GM12873 (cell line): ENCODE data around the gene TRIM2.

ENCODE experiments used
- TF ChIP-seq, protein P1 (sequence below): IDR thresholded peaks from 2 replicates; pipeline ENCODE4 v1.5.1; 2012; ENCODE audit warnings: low read depth, mild to moderate bottlenecking, moderate library complexity, low read length, control low read depth; ENCODE audit not compliant: insufficient read depth; ENCODE audit errors: missing control alignments

Gene TRIM2

DNA sequence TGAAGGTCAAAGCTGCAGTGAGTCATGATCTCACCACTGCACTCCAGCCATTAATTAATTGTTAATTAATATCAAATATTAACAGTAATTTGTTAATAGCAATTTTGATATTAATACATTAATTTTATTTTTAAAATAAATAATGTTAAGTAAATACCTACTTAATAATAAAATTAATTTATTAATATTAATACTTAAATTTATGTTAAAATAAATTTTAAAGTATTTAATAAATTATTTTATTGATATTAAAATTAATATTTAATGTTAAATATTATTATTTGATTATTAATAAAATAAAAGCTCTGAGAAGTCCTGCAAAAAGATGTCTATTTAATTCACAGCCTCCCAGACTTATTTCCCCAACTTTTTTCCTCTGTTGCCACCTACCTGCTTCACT, 25.1 kb upstream of the TRIM2 start:
- TF ChIP-seq, protein P1, sequence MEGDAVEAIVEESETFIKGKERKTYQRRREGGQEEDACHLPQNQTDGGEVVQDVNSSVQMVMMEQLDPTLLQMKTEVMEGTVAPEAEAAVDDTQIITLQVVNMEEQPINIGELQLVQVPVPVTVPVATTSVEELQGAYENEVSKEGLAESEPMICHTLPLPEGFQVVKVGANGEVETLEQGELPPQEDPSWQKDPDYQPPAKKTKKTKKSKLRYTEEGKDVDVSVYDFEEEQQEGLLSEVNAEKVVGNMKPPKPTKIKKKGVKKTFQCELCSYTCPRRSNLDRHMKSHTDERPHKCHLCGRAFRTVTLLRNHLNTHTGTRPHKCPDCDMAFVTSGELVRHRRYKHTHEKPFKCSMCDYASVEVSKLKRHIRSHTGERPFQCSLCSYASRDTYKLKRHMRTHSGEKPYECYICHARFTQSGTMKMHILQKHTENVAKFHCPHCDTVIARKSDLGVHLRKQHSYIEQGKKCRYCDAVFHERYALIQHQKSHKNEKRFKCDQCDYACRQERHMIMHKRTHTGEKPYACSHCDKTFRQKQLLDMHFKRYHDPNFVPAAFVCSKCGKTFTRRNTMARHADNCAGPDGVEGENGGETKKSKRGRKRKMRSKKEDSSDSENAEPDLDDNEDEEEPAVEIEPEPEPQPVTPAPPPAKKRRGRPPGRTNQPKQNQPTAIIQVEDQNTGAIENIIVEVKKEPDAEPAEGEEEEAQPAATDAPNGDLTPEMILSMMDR: no peak

DNA sequence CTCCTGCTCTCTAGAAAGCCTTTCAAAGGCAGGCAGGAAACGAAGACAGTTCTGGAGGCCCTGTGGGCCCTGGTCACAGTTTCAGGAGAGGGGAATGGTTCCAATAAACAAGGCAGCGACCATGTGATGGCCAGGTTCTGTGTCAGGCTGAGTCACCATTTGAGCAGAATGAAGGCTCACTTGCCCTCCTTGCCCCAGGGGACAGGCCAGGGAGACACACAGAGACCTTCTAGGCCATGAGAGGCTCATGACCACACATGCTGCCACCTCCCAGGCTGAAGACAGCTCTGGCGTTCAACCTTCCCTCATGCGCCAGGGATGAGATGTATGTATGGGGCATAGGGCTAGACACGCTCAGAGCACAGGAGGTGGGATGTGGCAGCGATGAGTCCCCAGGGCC, 22.9 kb upstream of the TRIM2 start:
- TF ChIP-seq, protein P1: no peak

DNA sequence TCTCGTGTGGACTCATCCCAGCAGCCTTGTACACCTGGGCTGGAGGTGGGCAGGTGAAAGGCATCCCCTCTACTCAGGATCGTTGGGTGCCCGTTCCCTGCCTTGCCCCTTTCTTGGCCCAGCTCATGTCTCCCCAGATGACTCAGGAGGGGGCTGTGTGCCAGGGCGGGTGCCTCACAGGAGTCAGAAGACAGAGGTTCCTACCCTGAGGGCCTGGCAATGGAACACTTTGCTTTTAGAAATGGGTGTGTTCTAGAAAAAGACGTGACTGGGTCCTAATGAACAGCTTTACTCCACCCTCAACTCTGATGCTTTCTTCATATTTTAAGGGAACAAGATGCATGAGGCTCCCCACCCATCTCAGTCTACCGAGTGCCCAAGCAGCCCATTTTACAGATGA, 22.5 kb upstream of the TRIM2 start:
- TF ChIP-seq, protein P1: no peak

DNA sequence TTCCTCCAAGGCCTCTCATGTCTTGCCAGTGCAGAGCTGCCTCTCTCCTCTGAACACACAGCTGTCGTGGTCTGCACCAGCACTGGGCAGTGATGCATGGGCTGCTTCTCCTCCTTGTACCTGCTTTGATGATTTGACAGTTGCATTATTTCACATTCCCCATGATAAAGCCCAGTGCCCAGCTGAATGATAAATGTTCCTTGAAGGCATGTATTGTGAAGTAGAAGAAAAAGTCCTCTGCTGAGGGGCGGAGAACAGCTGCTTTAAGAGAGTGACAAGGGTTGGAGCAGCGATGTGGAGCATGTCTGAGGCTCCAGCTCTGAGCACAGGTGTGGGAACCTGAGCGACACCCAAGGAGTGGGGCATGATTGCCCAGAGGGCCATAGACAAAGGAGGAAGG, 21.1 kb upstream of the TRIM2 start:
- TF ChIP-seq, protein P1: no peak

DNA sequence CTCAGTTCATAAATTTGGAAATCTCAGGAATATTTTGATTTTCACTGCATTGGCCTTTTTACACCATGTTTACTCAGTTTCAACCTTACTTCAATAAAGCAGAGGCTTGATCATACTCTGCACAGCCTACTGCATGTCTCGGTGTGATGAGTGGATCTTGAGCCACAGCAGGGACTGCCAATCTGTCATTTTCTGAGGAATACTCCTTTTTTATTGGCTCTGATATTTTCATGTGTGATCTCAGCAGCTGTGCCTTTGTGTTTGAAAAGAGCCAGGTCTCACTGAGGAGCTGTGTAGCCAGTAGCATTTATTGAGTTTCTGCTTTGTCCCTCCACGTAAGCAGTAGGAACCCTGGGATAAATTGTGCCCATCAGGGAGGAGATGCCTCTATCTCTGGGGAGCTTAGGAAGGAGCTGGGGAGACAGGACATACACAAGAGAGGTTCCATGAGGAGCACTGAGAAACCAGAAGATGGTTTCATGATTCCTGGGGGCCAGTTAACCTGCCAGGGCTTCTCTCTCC, 18.9 kb upstream of the TRIM2 start:
- TF ChIP-seq, protein P1: no peak

DNA sequence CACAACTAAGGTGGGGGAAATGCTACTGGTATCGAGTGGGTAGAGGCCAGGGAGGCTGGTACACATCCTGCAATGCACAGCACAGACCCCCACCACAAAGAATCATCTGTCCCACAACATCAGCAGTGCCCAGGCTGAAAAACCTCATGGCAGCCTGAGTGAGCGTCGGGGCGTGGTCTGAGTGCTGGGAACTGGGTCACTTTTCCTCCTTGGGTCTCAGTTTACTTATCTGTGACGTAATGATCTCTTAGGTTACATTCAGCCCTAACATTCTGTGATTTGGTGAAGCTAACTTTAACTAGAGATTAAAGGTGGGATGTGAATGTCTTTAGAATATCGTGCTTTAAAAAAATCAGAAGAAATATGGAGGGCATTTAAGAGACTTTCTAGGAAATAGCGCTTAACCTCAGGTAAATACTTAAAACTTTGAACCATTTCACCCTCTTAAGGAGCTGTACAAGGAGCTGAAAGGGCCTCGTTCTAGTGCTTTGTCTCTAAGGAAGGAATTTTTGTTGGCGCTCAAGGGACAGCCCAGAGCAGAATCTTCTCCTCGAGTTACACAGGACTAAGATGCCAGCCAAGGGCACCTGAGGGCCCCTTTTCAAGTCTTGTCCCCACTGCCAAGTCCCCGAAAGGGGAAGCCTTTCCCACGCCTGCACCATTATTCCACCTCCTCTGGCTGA, 18.1 kb upstream of the TRIM2 start:
- TF ChIP-seq, protein P1: no peak

DNA sequence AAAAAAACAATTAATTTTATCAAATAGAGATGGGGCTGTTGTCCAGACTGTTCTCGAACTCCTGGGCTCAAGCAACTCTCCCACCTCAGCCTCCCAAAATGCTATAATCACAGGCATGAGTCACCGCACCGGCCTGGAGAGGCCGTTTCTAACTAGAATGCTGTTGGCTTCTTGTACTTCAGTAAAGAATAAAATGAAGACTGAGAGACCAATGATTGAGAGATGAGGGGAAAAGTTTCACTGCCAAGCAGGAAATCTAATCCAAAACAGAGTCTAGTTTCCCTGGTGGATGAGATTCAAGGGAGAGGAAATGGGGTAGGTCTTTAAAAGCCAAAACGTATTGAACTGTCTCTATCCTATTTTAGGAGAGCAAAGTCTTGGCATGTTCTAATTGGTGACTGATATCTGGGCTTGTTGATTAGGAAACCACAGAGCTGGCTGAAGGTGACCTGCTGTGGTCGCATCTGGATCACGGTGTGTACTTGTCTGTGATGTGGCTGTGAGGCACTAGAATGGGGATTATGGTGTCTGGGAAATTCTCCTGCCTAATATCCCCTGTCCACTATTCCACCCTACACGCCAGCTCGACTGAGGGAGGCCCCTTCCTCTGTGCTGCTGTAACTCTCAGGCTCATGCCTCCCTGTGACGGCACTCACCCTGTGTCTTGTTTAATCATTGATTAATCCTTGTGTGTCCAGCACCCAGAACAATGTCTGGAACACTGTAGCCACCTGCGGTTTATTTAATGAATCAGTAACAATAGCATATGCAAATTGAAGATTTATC, 15.0 kb upstream of the TRIM2 start:
- TF ChIP-seq, protein P1: no peak
